Measurements from ENCODE around the gene SGSM2.

- no peak for TF ChIP-seq POLR2A (IDR thresholded peaks at IDR 0.05)
- TF ChIP-seq, protein P1, sequence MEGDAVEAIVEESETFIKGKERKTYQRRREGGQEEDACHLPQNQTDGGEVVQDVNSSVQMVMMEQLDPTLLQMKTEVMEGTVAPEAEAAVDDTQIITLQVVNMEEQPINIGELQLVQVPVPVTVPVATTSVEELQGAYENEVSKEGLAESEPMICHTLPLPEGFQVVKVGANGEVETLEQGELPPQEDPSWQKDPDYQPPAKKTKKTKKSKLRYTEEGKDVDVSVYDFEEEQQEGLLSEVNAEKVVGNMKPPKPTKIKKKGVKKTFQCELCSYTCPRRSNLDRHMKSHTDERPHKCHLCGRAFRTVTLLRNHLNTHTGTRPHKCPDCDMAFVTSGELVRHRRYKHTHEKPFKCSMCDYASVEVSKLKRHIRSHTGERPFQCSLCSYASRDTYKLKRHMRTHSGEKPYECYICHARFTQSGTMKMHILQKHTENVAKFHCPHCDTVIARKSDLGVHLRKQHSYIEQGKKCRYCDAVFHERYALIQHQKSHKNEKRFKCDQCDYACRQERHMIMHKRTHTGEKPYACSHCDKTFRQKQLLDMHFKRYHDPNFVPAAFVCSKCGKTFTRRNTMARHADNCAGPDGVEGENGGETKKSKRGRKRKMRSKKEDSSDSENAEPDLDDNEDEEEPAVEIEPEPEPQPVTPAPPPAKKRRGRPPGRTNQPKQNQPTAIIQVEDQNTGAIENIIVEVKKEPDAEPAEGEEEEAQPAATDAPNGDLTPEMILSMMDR (IDR thresholded peaks at IDR 0.05): no peak
- no peak for TF ChIP-seq EP300 (IDR thresholded peaks at IDR 0.05; ENCODE audit: low read depth)
- no peak for TF ChIP-seq POLR2AphosphoS5 (IDR thresholded peaks at IDR 0.05)
These were observed 48.2 kb downstream of the SGSM2 start for GRCh38 chr17:2385240-2386210.
